H9 (cell line): ENCODE measurements around the gene DAB2IP. TPM values are rescaled to one million over a fixed set of nuclear protein-coding genes. Genes with fewer than 3 reads are reported as not detected.

ENCODE experiments used
- DNase-seq: peaks from one replicate; pipeline ENCODE4 v3.0.0-alpha.2; 2017
- H2AFZ ChIP-seq: one replicate; pipeline ENCODE4 v1.6.1; 2013; ENCODE audit warnings: mild to moderate bottlenecking, low read length, control low read depth, moderate library complexity
- H2AK5ac ChIP-seq: 2 replicates; pipeline ENCODE4 v1.6.1; 2013; ENCODE audit warnings: low read length, control low read depth, mixed read lengths; ENCODE audit not compliant: insufficient read length
- H2BK120ac ChIP-seq: one replicate; pipeline ENCODE4 v1.6.1; 2013; ENCODE audit warnings: low read depth, mild to moderate bottlenecking, low read length, control low read depth, inconsistent platforms; ENCODE audit not compliant: poor library complexity, severe bottlenecking
- H2BK12ac ChIP-seq: 2 replicates; pipeline ENCODE4 v1.6.1; 2013; ENCODE audit warnings: low read length, control low read depth, mixed read lengths, low read depth; ENCODE audit not compliant: insufficient read length
- H2BK15ac ChIP-seq: 2 replicates; pipeline ENCODE4 v1.6.1; 2013; ENCODE audit warnings: low read depth, low read length, control low read depth
- H2BK20ac ChIP-seq: one replicate; pipeline ENCODE4 v1.6.1; 2013; ENCODE audit warnings: low read depth, mild to moderate bottlenecking, low read length, control low read depth, inconsistent platforms; ENCODE audit not compliant: poor library complexity, severe bottlenecking
- H2BK5ac ChIP-seq: 2 replicates; pipeline ENCODE4 v1.6.1; 2013; ENCODE audit warnings: low read length, control low read depth, mixed read lengths; ENCODE audit not compliant: insufficient read length
- H3K14ac ChIP-seq: 2 replicates; pipeline ENCODE4 v1.6.1; 2013; ENCODE audit warnings: low read length, control low read depth; ENCODE audit not compliant: insufficient read depth
- H3K18ac ChIP-seq: 2 replicates; pipeline ENCODE4 v1.6.1; 2013; ENCODE audit warnings: low read depth, mild to moderate bottlenecking, mixed read lengths, low read length, control low read depth; ENCODE audit not compliant: insufficient read length
- H3K23ac ChIP-seq: 2 replicates; pipeline ENCODE4 v1.6.1; 2013; ENCODE audit warnings: low read length, control low read depth, mixed read lengths, low read depth; ENCODE audit not compliant: insufficient read length
- H3K23me2 ChIP-seq: 2 replicates; pipeline ENCODE4 v1.6.1; 2013; ENCODE audit warnings: low read depth, mild to moderate bottlenecking, mixed read lengths, low read length, control low read depth; ENCODE audit not compliant: insufficient read length, poor library complexity, severe bottlenecking
- H3K27ac ChIP-seq: 2 replicates; pipeline ENCODE4 v1.5.1; 2013; ENCODE audit warnings: low read length, control low read depth, mixed read lengths, low read depth; ENCODE audit not compliant: insufficient read length
- H3K27me3 ChIP-seq: 2 replicates; pipeline ENCODE4 v1.6.1; 2013; ENCODE audit warnings: low read length, control low read depth, inconsistent platforms; ENCODE audit not compliant: insufficient read depth
- H3K4ac ChIP-seq: 2 replicates; pipeline ENCODE4 v1.6.1; 2013; ENCODE audit warnings: low read depth, mild to moderate bottlenecking, control low read depth, inconsistent platforms, low read length, moderate library complexity
- H3K4me1 ChIP-seq: 2 replicates; pipeline ENCODE4 v1.6.1; 2013; ENCODE audit warnings: low read length, control low read depth, inconsistent platforms; ENCODE audit not compliant: insufficient read depth
- H3K4me2 ChIP-seq: 2 replicates; pipeline ENCODE4 v1.6.1; 2013; ENCODE audit warnings: low read length, control low read depth, mixed read lengths; ENCODE audit not compliant: insufficient read length, insufficient read depth
- H3K56ac ChIP-seq: 2 replicates; pipeline ENCODE4 v1.6.1; 2013; ENCODE audit warnings: low read depth, mild to moderate bottlenecking, mixed read lengths, low read length, control low read depth; ENCODE audit not compliant: insufficient read length
- H3K79me1 ChIP-seq: 2 replicates; pipeline ENCODE4 v1.6.1; 2013; ENCODE audit warnings: low read depth, mild to moderate bottlenecking, moderate library complexity, low read length, control low read depth, inconsistent platforms; ENCODE audit not compliant: insufficient read depth, poor library complexity, severe bottlenecking
- H3K79me2 ChIP-seq: 2 replicates; pipeline ENCODE4 v1.6.1; 2013; ENCODE audit warnings: low read length, control low read depth, inconsistent platforms; ENCODE audit not compliant: insufficient read depth
- H3K9ac ChIP-seq: 2 replicates; pipeline ENCODE4 v1.6.1; 2013; ENCODE audit warnings: low read length, control low read depth, mixed read lengths; ENCODE audit not compliant: insufficient read length; ENCODE audit errors: extremely low read depth
- H3K9me3 ChIP-seq: one replicate; pipeline ENCODE4 v1.6.1; 2013; ENCODE audit warnings: low read depth, low read length, inconsistent platforms; ENCODE audit not compliant: control insufficient read depth
- H3T11ph ChIP-seq: one replicate; pipeline ENCODE4 v1.6.1; 2013; ENCODE audit warnings: mild to moderate bottlenecking, low read length, control low read depth, inconsistent platforms
- H4K20me1 ChIP-seq: one replicate; pipeline ENCODE4 v1.6.1; 2013; ENCODE audit not compliant: control insufficient read depth, insufficient read length, insufficient read depth
- H4K5ac ChIP-seq: 2 replicates; pipeline ENCODE4 v1.6.1; 2013; ENCODE audit warnings: low read depth, mild to moderate bottlenecking, mixed read lengths, low read length, control low read depth; ENCODE audit not compliant: insufficient read length
- H4K8ac ChIP-seq: replicated peaks from 2 replicates; pipeline ENCODE4 v1.6.1; 2013; ENCODE audit warnings: low read length, control low read depth, mixed read lengths, low read depth; ENCODE audit not compliant: insufficient read length
- H4K91ac ChIP-seq: 2 replicates; pipeline ENCODE4 v1.6.1; 2013; ENCODE audit warnings: low read depth, mild to moderate bottlenecking, moderate library complexity, mixed read lengths, low read length, control low read depth; ENCODE audit not compliant: insufficient read length
- H3K27ac Mint-ChIP-seq, 3 experiments: 2 replicates in 2 of 3; 3 replicates in 1 of 3; pipeline ENCODE4 v1.8.0; 2020 to 2021; ENCODE audit warnings: mixed read lengths in 3 of 3, mild to moderate bottlenecking in 1 of 3, moderate library complexity in 1 of 3
- H3K27me3 Mint-ChIP-seq: 2 replicates; pipeline ENCODE4 v1.8.0; 2021; ENCODE audit warnings: low read depth, mild to moderate bottlenecking, moderate library complexity, mixed read lengths
- H3K36me3 Mint-ChIP-seq, 3 experiments: 2 replicates in 2 of 3; 3 replicates in 1 of 3; pipeline ENCODE4 v1.8.0; 2020 to 2021; ENCODE audit warnings: low read depth in 3 of 3, mixed read lengths in 3 of 3; ENCODE audit not compliant: insufficient read depth in 1 of 3
- H3K4me1 Mint-ChIP-seq, 2 experiments: 2 replicates each; pipeline ENCODE4 v1.8.0; 2020; ENCODE audit warnings: mixed read lengths in 2 of 2
- H3K4me3 Mint-ChIP-seq, 2 experiments: 2 replicates in 1 of 2; 3 replicates in 1 of 2; pipeline ENCODE4 v1.8.0; 2020 to 2021; ENCODE audit warnings: mild to moderate bottlenecking in 2 of 2, mixed read lengths in 2 of 2, moderate library complexity in 1 of 2
- H3K9me3 Mint-ChIP-seq, 2 experiments: 2 replicates in 1 of 2; 3 replicates in 1 of 2; pipeline ENCODE4 v1.8.0; 2020; ENCODE audit warnings: mild to moderate bottlenecking in 2 of 2, mixed read lengths in 2 of 2, moderate library complexity in 1 of 2
- WGBS: extraction: QIAGEN DNeasy Blood & Tissue Kit; methylation state at CpG from one replicate; pipeline ENCODE4 v1.1.7; 2013; ENCODE audit warnings: missing lambda C conversion rate, low lambda C conversion rate, mixed read lengths; ENCODE audit not compliant: insufficient read length; ENCODE audit errors: extremely low coverage; 5-methylcytosine and 5-hydroxymethylcytosine counted together
- total RNA-seq: library from RNA; stranded (reverse); gene quantifications from 2 replicates; pipeline ENCODE4 v1.2.1, GENCODE V29; 2021
- TF ChIP-seq, protein P1 (sequence below): fragments of 200-600 bp; sonication (generic); conservative IDR thresholded peaks from 3 replicates; pipeline ENCODE4 v1.8.0; 2021; ENCODE audit warnings: antibody characterized with exemption, mild to moderate bottlenecking

Gene DAB2IP
- total RNA-seq, 1 experiment from 2014 or later: 22.6 TPM

DNA sequence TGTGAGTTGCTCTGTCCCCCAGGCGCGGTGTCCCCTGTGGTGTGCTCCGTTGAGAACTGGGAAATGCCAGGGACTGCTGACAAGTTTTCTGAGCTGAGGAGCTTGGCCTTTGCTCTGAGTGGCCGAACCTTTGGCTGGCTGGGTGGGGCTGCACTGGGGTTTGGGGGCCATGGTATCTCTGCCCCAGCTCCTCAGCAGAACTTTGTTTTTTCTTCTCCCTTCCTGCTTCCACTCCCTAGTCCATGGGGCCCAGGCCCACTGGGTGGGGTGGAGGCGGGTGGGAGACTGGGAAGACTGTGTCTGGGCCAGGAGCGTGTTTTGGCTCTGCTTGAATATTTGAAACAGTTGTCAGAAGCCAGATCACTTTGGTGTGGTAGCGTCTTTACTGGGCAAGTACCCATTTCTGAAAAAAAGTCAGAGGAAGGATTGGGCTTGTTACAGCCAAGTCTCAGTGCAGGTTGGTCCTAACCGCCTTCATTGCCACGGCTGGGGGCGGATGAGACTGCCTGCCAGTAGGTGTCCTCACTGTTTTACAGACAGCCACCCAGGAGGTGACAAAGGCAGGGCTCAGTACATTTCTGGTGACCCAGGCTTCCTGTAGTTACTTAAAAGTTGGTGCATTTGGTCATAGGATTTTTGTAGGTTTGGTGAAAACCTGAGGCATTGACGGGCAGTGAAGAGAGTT is 92.7 kb downstream of the DAB2IP start:
- Histone ChIP-seq H2AFZ (no peak overlapping the region), H3K14ac (no peak overlapping the region), H2BK5ac (no peak overlapping the region), H3K23ac (no peak overlapping the region), H3K56ac (no peak overlapping the region), H4K5ac (no peak overlapping the region), H3K9me3 (no peaks in the 10 kb centered on the region), H2BK12ac (no peak overlapping the region), H2BK20ac (no peak overlapping the region), H3K79me2 (no peaks in the 10 kb centered on the region), H2BK120ac (no peak overlapping the region), H3K4me2 (no peak overlapping the region), H3K9ac (no peak overlapping the region), H4K91ac (no peak overlapping the region), H4K20me1 (no peaks in the 10 kb centered on the region), H3K4me1 (peaks cover 8% of the 10 kb centered on the region; the same call in 1 of the 2 replicates), H3K23me2 (no peaks in the 10 kb centered on the region), H3K4ac (no peak overlapping the region), H3K79me1 (no peaks in the 10 kb centered on the region), H3K27ac (no peak overlapping the region), H4K8ac (no peak overlapping the region), H2BK15ac (no peak overlapping the region), H3T11ph (no peak overlapping the region), H3K18ac (no peak overlapping the region), H3K27me3 (no peaks in the 10 kb centered on the region), H2AK5ac (no peak overlapping the region)
- peaks cover 36 to 43% of the 10 kb centered on the region in 2 experiments for H3K4me1 Mint-ChIP-seq
- TF ChIP-seq, protein P1, sequence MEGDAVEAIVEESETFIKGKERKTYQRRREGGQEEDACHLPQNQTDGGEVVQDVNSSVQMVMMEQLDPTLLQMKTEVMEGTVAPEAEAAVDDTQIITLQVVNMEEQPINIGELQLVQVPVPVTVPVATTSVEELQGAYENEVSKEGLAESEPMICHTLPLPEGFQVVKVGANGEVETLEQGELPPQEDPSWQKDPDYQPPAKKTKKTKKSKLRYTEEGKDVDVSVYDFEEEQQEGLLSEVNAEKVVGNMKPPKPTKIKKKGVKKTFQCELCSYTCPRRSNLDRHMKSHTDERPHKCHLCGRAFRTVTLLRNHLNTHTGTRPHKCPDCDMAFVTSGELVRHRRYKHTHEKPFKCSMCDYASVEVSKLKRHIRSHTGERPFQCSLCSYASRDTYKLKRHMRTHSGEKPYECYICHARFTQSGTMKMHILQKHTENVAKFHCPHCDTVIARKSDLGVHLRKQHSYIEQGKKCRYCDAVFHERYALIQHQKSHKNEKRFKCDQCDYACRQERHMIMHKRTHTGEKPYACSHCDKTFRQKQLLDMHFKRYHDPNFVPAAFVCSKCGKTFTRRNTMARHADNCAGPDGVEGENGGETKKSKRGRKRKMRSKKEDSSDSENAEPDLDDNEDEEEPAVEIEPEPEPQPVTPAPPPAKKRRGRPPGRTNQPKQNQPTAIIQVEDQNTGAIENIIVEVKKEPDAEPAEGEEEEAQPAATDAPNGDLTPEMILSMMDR: peak; percentile 53; the same call in 2 of the 3 replicates
- H3K36me3 Mint-ChIP-seq: no peaks in the 10 kb centered on the region; a peak in 1 of 7 replicates
- no peak overlapping the region for H3K4me3 Mint-ChIP-seq
- no peaks in the 10 kb centered on the region for H3K27me3 Mint-ChIP-seq
- peak; percentile 67 for DNase-seq
- no CpG with 5 or more reads among the region's 11 CpGs for WGBS
- H3K27ac Mint-ChIP-seq: no peak overlapping the region
- no peaks in the 10 kb centered on the region for H3K9me3 Mint-ChIP-seq
